Sigmoid colon (tissue), 7 donors: ENCODE measurements around the gene RAB3B. TPM values are rescaled to one million over a fixed set of nuclear protein-coding genes. Genes with fewer than 3 reads are reported as not detected.
"Not testable (repeated sequence)": the region's sequence is repeated elsewhere in the genome, so short reads cannot be mapped to it uniquely, and the experiment has no call there.

Experiments used
- DNase-seq: peaks from one replicate; pipeline ENCODE4 v3.0.0-alpha.2; 2019
- H3K27ac ChIP-seq, 4 donors: fragments of 200-600 bp; sonication (generic); one replicate each; pipeline ENCODE4 v1.5.1; 2016 to 2019; ENCODE audit warnings: mild to moderate bottlenecking in 1 of 4
- H3K27me3 ChIP-seq, 3 donors: fragments of 200-600 bp; sonication (generic); one replicate each; pipeline ENCODE4 v1.5.1; 2019; ENCODE audit warnings: mild to moderate bottlenecking in 1 of 3
- H3K36me3 ChIP-seq, 4 donors: fragments of 200-600 bp; sonication (generic); one replicate each; pipeline ENCODE4 v1.5.1; 2016 to 2019
- H3K4me1 ChIP-seq, 4 donors: fragments of 200-600 bp; sonication (generic); one replicate each; pipeline ENCODE4 v1.5.1; 2017 to 2019
- H3K4me3 ChIP-seq, 4 donors: fragments of 200-600 bp; sonication (generic); one replicate each; pipeline ENCODE4 v1.5.1; 2017 to 2019; ENCODE audit warnings: mild to moderate bottlenecking in 2 of 4, moderate library complexity in 1 of 4
- H3K9me3 ChIP-seq, 4 donors: fragments of 200-600 bp in 3 of 4; sonication (generic) in 3 of 4; one replicate each; pipeline versions ENCODE4 v1.5.1 to v1.6.1; 2013 to 2019
- CTCF ChIP-seq, 4 experiments: fragments of 450-650 bp in 3 of 4; fragments of 200-600 bp in 1 of 4; IDR thresholded peaks; one replicate each; pipeline ENCODE4 v1.5.1; 2016 to 2019; ENCODE audit warnings: antibody characterized with exemption in 4 of 4, mild to moderate bottlenecking in 3 of 4, moderate library complexity in 2 of 4
- EP300 ChIP-seq, 4 donors: sonication (generic); formaldehyde crosslinking; IDR thresholded peaks; one replicate each; pipeline ENCODE4 v1.6.1; 2017; ENCODE audit warnings: antibody characterized with exemption in 4 of 4
- POLR2A ChIP-seq, 2 donors: fragments of 450-650 bp; IDR thresholded peaks; one replicate each; pipeline ENCODE4 v1.6.1; 2016; ENCODE audit warnings: antibody characterized with exemption in 2 of 2, mild to moderate bottlenecking in 2 of 2, moderate library complexity in 2 of 2
- POLR2AphosphoS5 ChIP-seq, 4 donors: sonication (generic); formaldehyde crosslinking; IDR thresholded peaks; one replicate each; pipeline ENCODE4 v1.6.1; 2017; ENCODE audit warnings: antibody characterized with exemption in 4 of 4
- WGBS, 2 donors: extraction: QIAGEN DNeasy Blood & Tissue Kit; methylation state at CpG; one replicate each; pipeline ENCODE4 v1.1.7; 2013; 5-methylcytosine and 5-hydroxymethylcytosine counted together
- intact Hi-C: fragments of 100-400 bp; cut with DNase I; formaldehyde crosslinking; loops from one replicate; pipeline ENCODE4 v1.15.1; 2023
- polyA plus RNA-seq, 3 donors: library from polyadenylated mRNA; stranded (reverse); fragments of 200-250 nt; gene quantifications; one replicate each; pipeline ENCODE4 v1.2.3, GENCODE V29; 2013
- total RNA-seq, 4 donors: library from RNA; depleted of rRNA; stranded (reverse); fragments of >200 nt; gene quantifications; one replicate each; pipeline ENCODE4 v1.1.0, GENCODE V29; 2016
- donor health status: healthy with polysubstance abuse.
- donor health status: Bipolar disorder and iron deficiency.
- donor health status: healthy.

RAB3B gene
- total and polyA plus RNA-seq, 7 donors: 1.5 to 4.3 (median 3.1) TPM

GRCh38 chr1:52032785-52033131 lies 42.3 kb upstream of the RAB3B start:
- intact Hi-C loops: loop anchor here (1.0 kb wide), 1 partner anchor 23 kb away; the partner anchor contains the start of gene TXNDC12
- TF ChIP-seq POLR2AphosphoS5 (IDR thresholded peaks at IDR 0.05): peak in 1 of 4 donors; percentile 11
- no peak for TF ChIP-seq CTCF (IDR thresholded peaks at IDR 0.05)
- WGBS, 2 donors: 1 to 6% methylated on average over 24 of the region's 24 CpGs
- Histone ChIP-seq H3K4me3 (peak overlapping the region; percentile 69 to 90 (median 82)), H3K4me1 (peaks cover 0 to 32% (median 22%) of the 10 kb centered on the region in 4 donors), H3K27ac (peak overlapping the region; percentile 91 to 96 (median 92)), H3K9me3 (no peaks in the 10 kb centered on the region), H3K36me3 (peaks cover 0 to 8% (median 3%) of the 10 kb centered on the region in 4 donors), H3K27me3 (no peaks in the 10 kb centered on the region)
- DNase-seq: peak; percentile 73

GRCh38 chr1:52032124-52032784 lies 41.8 kb upstream of the RAB3B start:
- Histone ChIP-seq H3K27me3 (no peaks in the 10 kb centered on the region), H3K36me3 (peaks cover 0 to 10% (median 3%) of the 10 kb centered on the region in 4 donors), H3K4me1 (peaks cover 0 to 32% (median 22%) of the 10 kb centered on the region in 4 donors), H3K4me3 (peak overlapping the region; percentile 69 to 90 (median 82)), H3K9me3 (no peaks in the 10 kb centered on the region), H3K27ac (peak overlapping the region; percentile 91 to 96 (median 92))
- no peak for DNase-seq
- TF ChIP-seq CTCF (IDR thresholded peaks at IDR 0.05) (no peak), POLR2AphosphoS5 (IDR thresholded peaks at IDR 0.05) (no peak), EP300 (IDR thresholded peaks at IDR 0.05) (no peak), POLR2A (IDR thresholded peaks at IDR 0.05) (no peak)
- intact Hi-C loops: no loop called here
- 21 to 52% methylated on average over 5 of the region's 5 CpGs for WGBS, 2 donors

- H3K27ac ChIP-seq, DNase-seq, H3K27me3 ChIP-seq, intact Hi-C loops, H3K4me3 ChIP-seq, H3K9me3 ChIP-seq: not testable (repeated sequence)
- H3K4me1 ChIP-seq: peaks cover 0 to 28% (median 21%) of the 10 kb centered on the region in 4 donors
- 37 to 76% methylated on average over 5 of the region's 5 CpGs for WGBS, 2 donors
- H3K36me3 ChIP-seq: peaks cover 5 to 39% (median 11%) of the 10 kb centered on the region in 4 donors
Measured at GRCh38 chr1:52028839-52029238, 38.3 kb upstream of the RAB3B start.

GRCh38 chr1:52028328-52028727 lies 37.8 kb upstream of the RAB3B start:
- Histone ChIP-seq H3K36me3 (peaks cover 9 to 44% (median 14%) of the 10 kb centered on the region in 4 donors), H3K27ac (no peak overlapping the region), H3K4me3 (no peak overlapping the region), H3K4me1 (peaks cover 0 to 27% (median 20%) of the 10 kb centered on the region in 4 donors), H3K9me3 (no peaks in the 10 kb centered on the region), H3K27me3 (no peaks in the 10 kb centered on the region)
- intact Hi-C loops: no loop called here
- WGBS, 2 donors: 18 to 60% methylated on average over 1 of the region's 1 CpG
- no peak for DNase-seq
- TF ChIP-seq EP300 (IDR thresholded peaks at IDR 0.05): no peak
- TF ChIP-seq POLR2AphosphoS5 (IDR thresholded peaks at IDR 0.05): no peak
- TF ChIP-seq POLR2A (IDR thresholded peaks at IDR 0.05): no peak

- WGBS, 2 donors: 93 to 97% methylated on average over 2 of the region's 2 CpGs
- H3K27me3 ChIP-seq: no peaks in the 10 kb centered on the region
Measured at GRCh38 chr1:52026278-52026677, 35.8 kb upstream of the RAB3B start.

More at GRCh38 chr1:52026278-52026677, 35.8 kb upstream of the RAB3B start:
- intact Hi-C loops: no loop called here
- DNase-seq: no peak
- Histone ChIP-seq H3K9me3 (no peaks in the 10 kb centered on the region), H3K4me1 (peaks cover 0 to 13% (median 4%) of the 10 kb centered on the region in 4 donors), H3K36me3 (peaks cover 9 to 65% (median 24%) of the 10 kb centered on the region in 4 donors), H3K4me3 (no peak overlapping the region), H3K27ac (no peak overlapping the region)
- TF ChIP-seq CTCF (IDR thresholded peaks at IDR 0.05): no peak
- no peak for TF ChIP-seq EP300 (IDR thresholded peaks at IDR 0.05)
- TF ChIP-seq POLR2AphosphoS5 (IDR thresholded peaks at IDR 0.05): no peak
- TF ChIP-seq POLR2A (IDR thresholded peaks at IDR 0.05): no peak
